ENCODE measurements around the gene PTPN21. TPM values are rescaled to one million over a fixed set of nuclear protein-coding genes. Genes with fewer than 3 reads are reported as not detected.

PTPN21 gene
- polyA plus RNA-seq, 2 of the 4 experiments (the other 2 are of a cell fraction), result 6.5 to 8.3 TPM

DNA sequence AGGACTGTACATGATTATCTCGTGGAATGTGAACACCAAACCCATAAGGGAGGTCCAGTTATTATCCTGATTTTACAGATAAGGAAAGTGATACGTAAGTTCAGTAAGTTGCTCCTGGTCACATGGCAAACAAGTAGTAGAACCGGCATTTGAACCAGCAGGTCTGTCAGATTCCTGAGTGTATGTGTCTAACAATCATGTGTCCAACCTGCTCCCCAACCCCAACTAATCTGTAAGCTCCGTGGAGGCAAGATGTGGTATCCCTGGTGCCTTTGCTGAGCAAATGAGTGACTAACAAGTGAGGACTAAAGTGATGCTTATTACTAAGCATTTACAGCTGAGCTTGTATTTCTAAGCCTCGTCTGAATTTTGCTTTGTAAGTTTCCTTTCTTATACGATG, 65.9 kb downstream of the PTPN21 start:
- no peaks in the 10 kb centered on the region for H3K9me3 ChIP-seq
- no peak overlapping the region for H3K27ac ChIP-seq
- H3K4me1 ChIP-seq, result no peaks in the 10 kb centered on the region
- ChIA-PET CTCF (interaction anchor here (0.7 to 1.1 kb wide), 2 partner anchors 300 to 544 kb away, joined by 3 read pairs; no protein-coding TSS in a partner anchor), POLR2A (no interaction called here)
- TF ChIP-seq CBX2 (IDR thresholded peaks at IDR 0.05; ENCODE audit: borderline replicate concordance, low read depth), result no peak
- TF ChIP-seq FOXS1 (CRISPR knock-in tag; IDR thresholded peaks at IDR 0.05), result no peak
- TF ChIP-seq POLR2AphosphoS2 (conservative IDR thresholded peaks at IDR 0.05; ENCODE audit: low read length), result no peak
- TF ChIP-seq, protein P1, sequence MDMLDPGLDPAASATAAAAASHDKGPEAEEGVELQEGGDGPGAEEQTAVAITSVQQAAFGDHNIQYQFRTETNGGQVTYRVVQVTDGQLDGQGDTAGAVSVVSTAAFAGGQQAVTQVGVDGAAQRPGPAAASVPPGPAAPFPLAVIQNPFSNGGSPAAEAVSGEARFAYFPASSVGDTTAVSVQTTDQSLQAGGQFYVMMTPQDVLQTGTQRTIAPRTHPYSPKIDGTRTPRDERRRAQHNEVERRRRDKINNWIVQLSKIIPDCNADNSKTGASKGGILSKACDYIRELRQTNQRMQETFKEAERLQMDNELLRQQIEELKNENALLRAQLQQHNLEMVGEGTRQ (IDR thresholded peaks at IDR 0.05), result no peak
- TF ChIP-seq RCOR1 (IDR thresholded peaks at IDR 0.05; ENCODE audit: low read depth, low read length), result no peak
- TF ChIP-seq BHLHE40 (IDR thresholded peaks at IDR 0.05; ENCODE audit: low read depth, low read length), result no peak
- TF ChIP-seq CHD4 (IDR thresholded peaks at IDR 0.05; ENCODE audit: borderline replicate concordance), result no peak
- no peak for TF ChIP-seq NPAS2 (CRISPR knock-in tag; IDR thresholded peaks at IDR 0.05; ENCODE audit: borderline replicate concordance)
- H3K4me3 ChIP-seq, result no peak overlapping the region
- FAIRE-seq (no peak), ATAC-seq (no peak), DNase-seq (ENCODE audit: low read depth in 1 of 2, low spot score in 1 of 2) (no peak)
- WGBS (ENCODE audit: missing lambda C conversion rate), result 82% methylated on average over 6 of the region's 6 CpGs
- no peak overlapping the region for H3K4me2 ChIP-seq

- no peak overlapping the region for H3K27ac ChIP-seq
- no peak for ATAC-seq
- 96% methylated on average over 7 of the region's 7 CpGs for WGBS (ENCODE audit: missing lambda C conversion rate)
- ChIA-PET POLR2A (no interaction called here), CTCF (no interaction called here)
- H3K4me2 ChIP-seq, result no peak overlapping the region
- H3K4me3 ChIP-seq, result no peak overlapping the region
- no peak for DNase-seq (ENCODE audit: low read depth in 1 of 2, low spot score in 1 of 2)
- H3K4me1 ChIP-seq, result no peaks in the 10 kb centered on the region
- TF ChIP-seq CHD2 (IDR thresholded peaks at IDR 0.05; ENCODE audit: low read length, partially characterized antibody), result no peak
- no peak for TF ChIP-seq ZC3H11A (IDR thresholded peaks at IDR 0.05)
- no peak for TF ChIP-seq POLR2AphosphoS2 (conservative IDR thresholded peaks at IDR 0.05; ENCODE audit: low read length)
- no peak for TF ChIP-seq TFCP2L1 (CRISPR knock-in tag; IDR thresholded peaks at IDR 0.05)
- no peak for TF ChIP-seq RNF2 (IDR thresholded peaks at IDR 0.05; ENCODE audit: borderline replicate concordance, low read depth)
- no peak for TF ChIP-seq EHMT2 (IDR thresholded peaks at IDR 0.05; ENCODE audit: low read depth)
- no peak for TF ChIP-seq ZNF302 (CRISPR knock-in tag; IDR thresholded peaks at IDR 0.05)
- TF ChIP-seq RAD21 (conservative IDR thresholded peaks at IDR 0.05 in 1 of 2, IDR thresholded peaks at IDR 0.05 in 1 of 2), result no peak
- TF ChIP-seq, protein P2, sequence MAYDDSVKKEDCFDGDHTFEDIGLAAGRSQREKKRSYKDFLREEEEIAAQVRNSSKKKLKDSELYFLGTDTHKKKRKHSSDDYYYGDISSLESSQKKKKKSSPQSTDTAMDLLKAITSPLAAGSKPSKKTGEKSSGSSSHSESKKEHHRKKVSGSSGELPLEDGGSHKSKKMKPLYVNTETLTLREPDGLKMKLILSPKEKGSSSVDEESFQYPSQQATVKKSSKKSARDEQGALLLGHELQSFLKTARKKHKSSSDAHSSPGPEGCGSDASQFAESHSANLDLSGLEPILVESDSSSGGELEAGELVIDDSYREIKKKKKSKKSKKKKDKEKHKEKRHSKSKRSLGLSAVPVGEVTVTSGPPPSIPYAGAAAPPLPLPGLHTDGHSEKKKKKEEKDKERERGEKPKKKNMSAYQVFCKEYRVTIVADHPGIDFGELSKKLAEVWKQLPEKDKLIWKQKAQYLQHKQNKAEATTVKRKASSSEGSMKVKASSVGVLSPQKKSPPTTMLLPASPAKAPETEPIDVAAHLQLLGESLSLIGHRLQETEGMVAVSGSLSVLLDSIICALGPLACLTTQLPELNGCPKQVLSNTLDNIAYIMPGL (CRISPR knock-in tag; IDR thresholded peaks at IDR 0.05; ENCODE audit: borderline replicate concordance), result no peak
- TF ChIP-seq, protein P3, sequence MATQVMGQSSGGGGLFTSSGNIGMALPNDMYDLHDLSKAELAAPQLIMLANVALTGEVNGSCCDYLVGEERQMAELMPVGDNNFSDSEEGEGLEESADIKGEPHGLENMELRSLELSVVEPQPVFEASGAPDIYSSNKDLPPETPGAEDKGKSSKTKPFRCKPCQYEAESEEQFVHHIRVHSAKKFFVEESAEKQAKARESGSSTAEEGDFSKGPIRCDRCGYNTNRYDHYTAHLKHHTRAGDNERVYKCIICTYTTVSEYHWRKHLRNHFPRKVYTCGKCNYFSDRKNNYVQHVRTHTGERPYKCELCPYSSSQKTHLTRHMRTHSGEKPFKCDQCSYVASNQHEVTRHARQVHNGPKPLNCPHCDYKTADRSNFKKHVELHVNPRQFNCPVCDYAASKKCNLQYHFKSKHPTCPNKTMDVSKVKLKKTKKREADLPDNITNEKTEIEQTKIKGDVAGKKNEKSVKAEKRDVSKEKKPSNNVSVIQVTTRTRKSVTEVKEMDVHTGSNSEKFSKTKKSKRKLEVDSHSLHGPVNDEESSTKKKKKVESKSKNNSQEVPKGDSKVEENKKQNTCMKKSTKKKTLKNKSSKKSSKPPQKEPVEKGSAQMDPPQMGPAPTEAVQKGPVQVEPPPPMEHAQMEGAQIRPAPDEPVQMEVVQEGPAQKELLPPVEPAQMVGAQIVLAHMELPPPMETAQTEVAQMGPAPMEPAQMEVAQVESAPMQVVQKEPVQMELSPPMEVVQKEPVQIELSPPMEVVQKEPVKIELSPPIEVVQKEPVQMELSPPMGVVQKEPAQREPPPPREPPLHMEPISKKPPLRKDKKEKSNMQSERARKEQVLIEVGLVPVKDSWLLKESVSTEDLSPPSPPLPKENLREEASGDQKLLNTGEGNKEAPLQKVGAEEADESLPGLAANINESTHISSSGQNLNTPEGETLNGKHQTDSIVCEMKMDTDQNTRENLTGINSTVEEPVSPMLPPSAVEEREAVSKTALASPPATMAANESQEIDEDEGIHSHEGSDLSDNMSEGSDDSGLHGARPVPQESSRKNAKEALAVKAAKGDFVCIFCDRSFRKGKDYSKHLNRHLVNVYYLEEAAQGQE (IDR thresholded peaks at IDR 0.05), result no peak
- no peak for TF ChIP-seq RARB (CRISPR knock-in tag; IDR thresholded peaks at IDR 0.05)
- TF ChIP-seq POLR2A (IDR thresholded peaks at IDR 0.05; ENCODE audit: low read length), result no peak
- no peak for TF ChIP-seq EP300 (IDR thresholded peaks at IDR 0.05)
- no peak for TF ChIP-seq KDM5A (IDR thresholded peaks at IDR 0.05)
- TF ChIP-seq HOXB13 (CRISPR knock-in tag; IDR thresholded peaks at IDR 0.05; ENCODE audit: low read depth), result no peak
- no peak for TF ChIP-seq HES2 (IDR thresholded peaks at IDR 0.05)
- no peak for TF ChIP-seq FOXS1 (CRISPR knock-in tag; IDR thresholded peaks at IDR 0.05)
- FAIRE-seq, result no peak
- no peaks in the 10 kb centered on the region for H3K9me3 ChIP-seq
Observed at GRCh38 chr14:88488081-88488480, 66.7 kb downstream of the PTPN21 start.
